ENCODE data around the gene CCDC60.
A peak's percentile ranks its signal among the peaks of the same experiment; 100 is the strongest.

The CCDC60 gene

DNA sequence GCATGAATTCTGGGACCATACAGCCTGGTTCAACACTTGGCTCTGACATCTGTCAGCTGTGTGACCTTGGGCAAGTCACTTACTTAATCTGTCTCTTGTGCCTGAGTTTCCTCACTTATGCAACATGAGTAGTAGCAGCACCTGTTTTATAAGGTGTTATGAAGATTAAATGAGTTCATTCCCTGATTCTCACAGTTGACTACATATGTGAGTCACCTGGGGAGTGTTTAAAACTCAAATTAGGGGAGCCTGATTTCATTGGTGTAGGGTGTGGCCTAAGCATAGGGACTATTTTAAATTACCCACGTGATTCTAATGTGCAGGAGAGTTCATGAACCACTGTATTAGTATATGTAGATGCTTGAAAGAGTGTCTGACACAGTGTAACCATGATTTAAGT lies 222.3 kb downstream of the CCDC60 start:
- TF ChIP-seq JUND (IDR thresholded peaks at IDR 0.05; ENCODE audit: low read depth): no peak
- in situ Hi-C loops (cut with HindIII; ENCODE audit: low pct_unique_long_range_greater_than_20kb, low sequenced_read_pairs): no loop called here
- DNase-seq (ENCODE audit: low read depth in 1 of 2, low spot score in 1 of 2): no peak

DNA sequence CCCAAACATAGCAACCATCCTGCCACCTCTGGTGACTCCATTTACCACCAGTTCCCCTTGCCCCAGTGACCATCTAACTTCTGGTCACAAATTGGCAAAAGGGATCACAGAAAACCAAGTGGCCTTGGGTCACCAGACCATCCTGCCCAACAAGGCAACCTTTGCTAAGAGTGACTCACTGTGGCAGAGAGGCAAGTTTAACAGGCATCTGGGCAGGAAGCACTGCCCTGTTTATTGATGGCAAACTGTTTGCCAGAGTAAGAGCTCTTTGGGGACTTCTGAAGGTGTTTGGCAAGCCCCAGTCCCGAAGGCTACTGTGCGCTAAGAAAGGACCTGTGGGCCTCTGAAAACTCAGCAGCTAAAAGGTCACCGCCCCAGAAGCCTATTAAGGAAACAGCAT lies 230.9 kb downstream of the CCDC60 start:
- peak in 1 of 2 experiments; percentile 15 for DNase-seq (ENCODE audit: low read depth in 1 of 2, low spot score in 1 of 2)
- in situ Hi-C loops (cut with HindIII; ENCODE audit: low pct_unique_long_range_greater_than_20kb, low sequenced_read_pairs): no loop called here
- no peak for TF ChIP-seq JUND (IDR thresholded peaks at IDR 0.05; ENCODE audit: low read depth)

- no peak for DNase-seq (ENCODE audit: low read depth in 1 of 2, low spot score in 1 of 2)
- no peak for TF ChIP-seq JUND (IDR thresholded peaks at IDR 0.05; ENCODE audit: low read depth)
- in situ Hi-C loops (cut with HindIII; ENCODE audit: low pct_unique_long_range_greater_than_20kb, low sequenced_read_pairs): no loop called here
Measured at GRCh38 chr12:119570771-119571170, 236.2 kb downstream of the CCDC60 start.

- no peak for TF ChIP-seq JUND (IDR thresholded peaks at IDR 0.05; ENCODE audit: low read depth)
- in situ Hi-C loops (cut with HindIII; ENCODE audit: low pct_unique_long_range_greater_than_20kb, low sequenced_read_pairs): no loop called here
- DNase-seq (ENCODE audit: low read depth in 1 of 2, low spot score in 1 of 2): no peak
Measured at GRCh38 chr12:119573086-119573485, 238.6 kb downstream of the CCDC60 start.

- in situ Hi-C loops (cut with HindIII; ENCODE audit: low pct_unique_long_range_greater_than_20kb, low sequenced_read_pairs): no loop called here
- TF ChIP-seq JUND (IDR thresholded peaks at IDR 0.05; ENCODE audit: low read depth): no peak
- DNase-seq (ENCODE audit: low read depth in 1 of 2, low spot score in 1 of 2): no peak
Measured at GRCh38 chr12:119574255-119574654, 239.7 kb downstream of the CCDC60 start.

- in situ Hi-C loops (cut with HindIII; ENCODE audit: low pct_unique_long_range_greater_than_20kb, low sequenced_read_pairs): no loop called here
- no peak for DNase-seq (ENCODE audit: low read depth in 1 of 2, low spot score in 1 of 2)
- TF ChIP-seq JUND (IDR thresholded peaks at IDR 0.05; ENCODE audit: low read depth): no peak
Measured at GRCh38 chr12:119576118-119576810, 241.7 kb downstream of the CCDC60 start.

DNA sequence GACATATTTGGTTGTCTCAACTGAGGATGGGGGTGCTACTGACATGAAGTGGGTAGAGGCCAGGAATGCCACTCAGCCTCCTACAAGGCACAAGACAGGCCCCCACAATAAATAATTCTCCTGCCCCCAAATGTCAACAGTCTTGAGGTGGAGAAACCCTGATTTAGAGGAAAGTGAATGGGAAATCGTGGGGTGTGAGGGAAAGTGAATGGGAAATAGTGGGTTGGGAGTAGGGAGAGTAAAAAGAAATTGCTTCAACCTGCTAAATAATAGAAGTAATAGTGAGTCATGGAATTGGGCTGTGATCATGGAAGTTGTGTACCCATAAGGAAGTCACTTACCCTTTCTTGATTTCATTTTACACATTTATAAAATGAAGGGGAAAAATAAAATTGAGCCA lies 242.4 kb downstream of the CCDC60 start:
- no peak for TF ChIP-seq JUND (IDR thresholded peaks at IDR 0.05; ENCODE audit: low read depth)
- in situ Hi-C loops (cut with HindIII; ENCODE audit: low pct_unique_long_range_greater_than_20kb, low sequenced_read_pairs): no loop called here
- DNase-seq (ENCODE audit: low read depth in 1 of 2, low spot score in 1 of 2): no peak

GRCh38 chr12:119578112-119578511 lies 243.6 kb downstream of the CCDC60 start:
- no peak for TF ChIP-seq JUND (IDR thresholded peaks at IDR 0.05; ENCODE audit: low read depth)
- in situ Hi-C loops (cut with HindIII; ENCODE audit: low pct_unique_long_range_greater_than_20kb, low sequenced_read_pairs): no loop called here
- DNase-seq (ENCODE audit: low read depth in 1 of 2, low spot score in 1 of 2): no peak

DNA sequence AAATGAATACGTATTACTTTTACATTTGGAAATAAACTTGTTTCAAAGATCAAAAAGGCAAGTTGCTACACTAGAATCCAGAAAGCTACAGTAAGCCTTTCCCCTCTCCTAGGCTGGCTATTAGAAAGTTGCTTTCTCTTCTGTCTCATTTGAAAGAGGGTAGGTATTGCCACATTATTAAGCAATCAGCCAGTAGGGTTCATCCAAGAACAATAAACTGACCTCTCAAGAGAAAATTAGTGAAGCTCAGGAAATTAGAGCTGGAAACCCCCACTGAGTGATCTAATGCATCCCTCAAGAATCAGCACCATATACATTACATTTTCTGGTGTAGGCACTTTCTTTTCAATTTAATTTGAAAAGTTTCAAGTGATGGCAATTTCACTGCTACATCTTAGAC lies 254.6 kb downstream of the CCDC60 start:
- in situ Hi-C loops (cut with HindIII; ENCODE audit: low pct_unique_long_range_greater_than_20kb, low sequenced_read_pairs): no loop called here
- TF ChIP-seq JUND (IDR thresholded peaks at IDR 0.05; ENCODE audit: low read depth): no peak
- DNase-seq (ENCODE audit: low read depth in 1 of 2, low spot score in 1 of 2): no peak

DNA sequence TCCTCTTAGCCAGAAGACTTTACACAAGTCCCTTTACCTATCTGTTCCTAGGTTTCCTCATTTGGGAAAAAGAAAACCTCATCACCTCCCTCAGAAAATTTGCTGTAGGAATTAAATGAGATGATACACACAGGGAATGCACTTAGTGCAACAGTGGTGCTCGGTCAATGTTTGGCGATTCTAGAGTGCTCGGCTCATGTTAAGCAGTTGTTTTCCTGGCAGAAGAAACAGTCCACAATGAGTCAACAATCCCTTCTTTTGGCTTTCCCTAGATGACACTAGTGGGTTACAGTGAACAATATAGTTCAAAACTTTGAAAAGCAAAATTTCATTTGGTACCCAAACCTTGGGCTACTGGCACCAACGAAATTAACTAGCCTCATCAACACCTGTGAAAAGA lies 255.1 kb downstream of the CCDC60 start:
- TF ChIP-seq JUND (IDR thresholded peaks at IDR 0.05; ENCODE audit: low read depth): no peak
- no peak for DNase-seq (ENCODE audit: low read depth in 1 of 2, low spot score in 1 of 2)
- in situ Hi-C loops (cut with HindIII; ENCODE audit: low pct_unique_long_range_greater_than_20kb, low sequenced_read_pairs): no loop called here
